ENCODE measurements around the gene TNRC6C. TPM values are rescaled to one million over a fixed set of nuclear protein-coding genes. Genes with fewer than 3 reads are reported as not detected.

The TNRC6C gene
- polyA plus RNA-seq, 4 donors = 12.7 to 16.2 (median 13.7) TPM

- no peak for DNase-seq (ENCODE audit: low read depth in 4 of 4, low spot score in 3 of 4)
Measured at GRCh38 chr17:78146881-78147280, 188.4 kb downstream of the TNRC6C start.

- no peak for DNase-seq (ENCODE audit: low read depth in 4 of 4, low spot score in 3 of 4)
Measured at GRCh38 chr17:78147315-78147998, 189.0 kb downstream of the TNRC6C start.

- no peak for DNase-seq (ENCODE audit: low read depth in 4 of 4, low spot score in 3 of 4)
Measured at GRCh38 chr17:78148286-78149016, 189.9 kb downstream of the TNRC6C start.

DNA sequence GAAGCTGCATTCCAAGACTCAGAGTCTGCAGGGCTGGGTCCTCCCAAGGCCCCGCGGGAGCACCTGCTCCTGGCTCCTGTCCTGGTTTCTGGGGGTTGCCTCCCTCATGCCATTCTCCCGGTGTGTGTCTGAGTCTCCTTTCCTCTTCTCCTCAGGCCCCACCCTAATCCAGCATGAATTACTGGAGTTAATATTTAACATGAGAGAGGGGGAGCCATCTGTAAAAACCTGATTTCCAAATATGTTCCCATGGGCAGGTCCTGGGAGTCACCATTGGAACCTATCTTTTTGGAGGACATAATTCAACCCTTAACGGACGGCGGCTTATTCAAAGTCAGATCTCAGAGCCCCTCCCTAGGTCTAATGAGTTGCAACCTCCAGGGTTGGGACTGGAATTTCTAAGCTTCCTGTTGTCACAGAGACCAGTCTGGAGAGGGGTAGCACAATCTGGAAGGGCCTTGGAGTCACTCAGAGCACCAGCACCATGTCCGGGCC lies 193.1 kb downstream of the TNRC6C start:
- no peak for DNase-seq (ENCODE audit: low read depth in 4 of 4, low spot score in 3 of 4)

GRCh38 chr17:78154903-78155811 lies 196.7 kb downstream of the TNRC6C start:
- no peak for DNase-seq (ENCODE audit: low read depth in 4 of 4, low spot score in 3 of 4)

Other genes starting within 250 kb of the TNRC6C start
- 10 to 100 TPM; 19.0 to 39.8 (median 27.3) TPM for gene TMC6, start 170.1 kb downstream of the TNRC6C start, polyA plus RNA-seq (ENCODE audit: insufficient read length in 4 of 4)
- 1 to 10 TPM; 1.4 to 2.6 (median 2.1) TPM for gene TMC8, start 172.1 kb downstream of the TNRC6C start, polyA plus RNA-seq (ENCODE audit: insufficient read length in 4 of 4)
- gene C17orf99, start 187.7 kb downstream of the TNRC6C start, polyA plus RNA-seq (ENCODE audit: insufficient read length in 4 of 4) = under 1 TPM; 0.31 to 0.58 (median 0.51) TPM
- gene SYNGR2, start 209.9 kb downstream of the TNRC6C start, polyA plus RNA-seq (ENCODE audit: insufficient read length in 4 of 4) = 10 to 100 TPM; 64.9 to 83.8 (median 68.2) TPM
- 10 to 100 TPM; 25.6 to 34.2 (median 27.7) TPM for gene TK1, start 228.3 kb downstream of the TNRC6C start, polyA plus RNA-seq (ENCODE audit: insufficient read length in 4 of 4)
- 10 to 100 TPM; 53.9 to 66.7 (median 62.2) TPM for gene AFMID, start 228.7 kb downstream of the TNRC6C start, polyA plus RNA-seq (ENCODE audit: insufficient read length in 4 of 4)